GM18907 (cell line): ENCODE measurements around the gene KPNA5.
"Not testable (repeated sequence)": the region's sequence is repeated elsewhere in the genome, so short reads cannot be mapped to it uniquely, and the experiment has no call there.

ENCODE experiments used
- ATAC-seq: cut with Tn5 transposase; IDR thresholded peaks from one replicate; pipeline ENCODE4 v1.9.1; 2021; ENCODE audit warnings: mild to moderate bottlenecking, moderate library complexity; ENCODE audit not compliant: unreplicated experiment

KPNA5 gene

DNA sequence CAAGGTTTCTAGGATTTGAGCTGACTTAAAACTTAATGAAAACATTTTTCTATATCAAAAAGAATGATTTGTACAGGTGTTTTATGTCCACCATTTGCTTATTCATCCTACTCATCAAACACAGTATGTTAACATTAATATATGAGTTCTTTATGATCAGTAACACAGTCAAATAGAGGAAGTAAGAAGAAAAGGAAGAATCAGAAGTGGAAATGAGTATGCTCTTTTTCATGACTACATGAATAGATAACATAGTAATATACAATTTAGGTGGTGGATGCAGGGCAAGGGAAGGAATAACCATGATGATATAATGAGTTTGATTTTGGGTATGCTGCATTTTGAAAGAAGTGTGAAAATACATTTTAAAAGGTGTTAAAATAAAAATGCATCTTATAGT is 16.5 kb downstream of the KPNA5 start:
- peak; percentile 73 for ATAC-seq

DNA sequence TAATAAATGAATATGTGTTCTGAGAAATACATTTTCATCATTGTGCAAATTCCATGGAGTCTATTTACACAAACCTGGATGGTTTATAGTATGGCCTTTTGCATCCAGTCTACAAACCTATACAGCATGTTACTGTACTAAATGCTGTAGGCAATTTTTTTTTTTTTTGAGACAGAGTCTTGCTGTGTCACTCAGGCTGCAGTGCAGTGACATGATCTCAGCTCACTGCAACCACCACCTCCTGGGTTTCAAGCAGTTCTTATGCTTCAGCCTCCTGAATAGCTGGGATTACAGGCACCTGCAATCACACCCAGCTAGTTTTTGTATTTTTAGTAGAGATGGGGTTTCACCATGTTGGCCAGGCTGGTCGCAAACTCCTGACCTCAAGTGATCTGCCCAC is 22.9 kb downstream of the KPNA5 start:
- ATAC-seq = not testable (repeated sequence)

DNA sequence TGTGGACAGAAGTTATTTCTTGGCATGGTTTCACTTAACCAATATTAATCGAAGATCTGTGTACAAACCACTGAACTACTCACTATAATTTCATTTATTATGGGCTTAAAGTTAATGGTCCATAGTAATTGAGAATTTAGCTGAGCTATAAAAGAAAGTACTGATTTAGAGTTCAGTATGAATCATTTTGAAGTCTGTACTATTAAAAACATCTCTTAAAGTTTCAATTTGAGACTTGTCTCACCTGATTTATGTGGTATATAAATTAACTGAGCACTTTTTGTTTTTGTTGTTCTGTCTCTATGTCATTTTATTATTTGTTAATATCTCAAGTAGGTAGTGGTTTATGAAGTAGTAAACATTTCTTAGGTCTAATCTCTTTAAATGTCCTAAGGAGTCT is 24.9 kb downstream of the KPNA5 start:
- no peak for ATAC-seq

DNA sequence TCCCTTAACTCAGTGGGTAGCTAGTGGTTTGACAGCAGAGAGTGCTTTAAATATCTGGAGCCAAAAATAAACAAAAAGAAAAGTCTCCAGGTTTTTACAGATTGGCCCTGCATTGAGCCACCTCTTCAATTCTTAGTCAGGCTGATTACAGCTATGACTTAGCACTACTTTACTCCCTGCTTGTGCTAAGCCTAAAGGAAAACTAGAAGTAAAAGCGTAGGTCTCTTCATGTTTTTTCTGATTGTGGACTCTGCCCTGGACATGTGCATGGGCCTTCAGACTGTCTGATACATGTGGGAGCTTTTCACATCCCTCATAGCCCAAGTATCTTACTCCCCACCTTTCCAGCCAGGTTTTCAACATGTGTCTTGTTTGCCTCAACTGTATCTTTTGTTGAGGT is 33.3 kb downstream of the KPNA5 start:
- ATAC-seq = no peak

DNA sequence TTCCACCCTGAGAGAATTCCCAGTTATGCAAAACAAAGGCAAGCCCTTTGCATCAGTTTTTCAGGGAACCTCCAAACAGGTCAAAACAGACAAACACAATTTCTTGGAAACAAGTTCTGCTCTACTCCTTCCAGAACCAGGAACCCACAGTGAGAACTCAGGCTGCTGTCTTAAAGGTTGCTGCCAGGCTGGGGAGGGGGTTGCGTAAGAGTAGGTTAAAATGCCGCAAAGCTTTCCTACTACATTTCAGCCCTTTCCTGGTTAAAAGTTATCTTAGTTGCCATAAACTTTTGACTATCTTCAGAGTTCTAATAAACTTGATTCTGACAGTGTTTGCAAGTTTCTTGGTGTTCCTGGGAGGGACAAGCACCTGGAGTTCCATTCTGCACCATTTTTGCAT is 33.8 kb downstream of the KPNA5 start:
- ATAC-seq = no peak

DNA sequence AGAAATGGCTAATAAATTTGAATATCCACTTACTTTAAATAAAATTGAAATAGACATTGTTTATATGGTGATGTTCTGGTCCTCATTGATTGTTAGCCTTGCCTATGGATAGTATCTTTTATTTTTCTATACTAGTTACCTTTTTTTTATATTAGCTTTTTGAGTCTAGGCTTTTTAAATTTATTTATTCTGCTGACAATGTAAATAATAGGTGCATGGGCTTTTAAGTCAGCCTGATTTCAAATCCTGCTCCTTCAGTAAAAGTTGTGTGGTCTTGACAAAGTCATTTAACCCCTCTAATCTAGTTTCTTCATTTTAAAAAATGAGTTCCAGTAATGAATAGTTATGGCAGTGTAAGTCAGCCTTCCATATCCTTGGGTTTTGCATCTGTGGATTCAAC is 45.9 kb downstream of the KPNA5 start:
- no peak for ATAC-seq

DNA sequence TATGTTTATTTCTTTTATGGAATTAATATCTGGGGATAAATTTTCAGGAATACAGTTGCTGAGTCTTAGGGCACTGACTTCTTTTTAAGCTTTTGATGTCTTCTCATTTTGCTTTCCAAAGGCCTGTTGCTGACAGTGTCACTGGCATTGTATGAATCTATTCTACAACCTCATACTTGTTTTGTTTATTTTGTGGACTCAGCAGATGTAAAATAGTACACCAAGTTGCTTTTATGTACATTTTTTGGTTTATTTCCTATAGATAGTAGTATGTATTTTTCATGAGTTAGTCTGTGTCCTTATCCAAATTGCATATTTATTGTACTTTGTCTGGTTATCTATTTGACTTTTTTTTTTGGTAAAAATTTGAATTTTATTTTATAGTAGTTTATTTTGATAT is 49.5 kb downstream of the KPNA5 start:
- ATAC-seq = no peak

DNA sequence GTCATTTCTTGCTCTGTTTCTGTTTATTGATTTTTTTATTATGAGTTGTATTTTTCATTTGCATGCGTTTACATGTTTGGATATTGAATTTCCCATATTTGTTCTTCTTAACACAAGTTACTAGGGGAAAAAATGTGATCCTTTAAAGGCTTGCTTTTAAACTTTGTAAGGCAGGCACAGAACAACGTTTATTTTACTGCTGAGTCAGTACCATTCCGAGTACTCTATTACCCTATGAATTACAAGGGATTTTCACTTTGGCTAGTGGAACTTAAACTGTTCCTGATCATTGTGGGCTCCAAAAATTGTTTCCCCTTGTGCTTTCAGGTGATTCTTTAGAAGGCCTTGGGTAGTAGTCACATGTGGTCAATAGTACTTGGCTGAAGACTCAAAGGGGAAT is 56.0 kb downstream of the KPNA5 start:
- ATAC-seq = no peak

DNA sequence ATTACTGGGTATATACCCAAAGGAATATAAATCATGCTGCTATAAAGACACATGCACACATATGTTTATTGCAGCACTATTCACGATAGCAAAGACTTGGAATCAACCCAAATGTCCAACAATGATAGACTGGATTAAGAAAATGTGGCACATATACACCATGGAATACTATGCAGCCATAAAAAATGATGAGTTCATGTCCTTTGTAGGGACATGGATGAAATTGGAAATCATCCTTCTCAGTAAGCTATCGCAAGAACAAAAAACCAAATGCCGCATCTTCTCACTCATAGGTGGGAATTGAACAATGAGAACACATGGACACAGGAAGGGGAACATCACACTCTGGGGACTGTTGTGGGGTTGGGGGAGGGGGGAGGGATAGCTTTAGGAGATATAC is 59.5 kb downstream of the KPNA5 start:
- ATAC-seq = not testable (repeated sequence)

DNA sequence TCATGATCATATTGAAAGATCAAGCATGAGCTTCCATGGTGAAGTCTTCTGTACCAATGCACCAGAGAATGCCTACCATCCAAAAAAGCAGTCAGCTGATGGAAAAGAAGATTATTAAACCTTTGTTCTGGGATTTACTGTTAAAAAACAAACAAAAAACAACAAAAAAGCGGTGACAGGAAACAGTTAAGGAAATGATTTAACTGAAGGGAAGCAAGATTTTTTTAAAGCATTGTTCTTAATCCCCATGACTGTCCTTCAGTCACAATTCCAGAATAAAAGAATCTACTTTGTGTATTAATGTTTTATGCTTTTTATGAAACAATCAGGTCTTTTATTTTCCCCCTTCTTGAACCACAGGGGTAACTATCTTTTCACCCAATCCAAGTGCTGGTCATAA is 60.6 kb downstream of the KPNA5 start:
- no peak for ATAC-seq

DNA sequence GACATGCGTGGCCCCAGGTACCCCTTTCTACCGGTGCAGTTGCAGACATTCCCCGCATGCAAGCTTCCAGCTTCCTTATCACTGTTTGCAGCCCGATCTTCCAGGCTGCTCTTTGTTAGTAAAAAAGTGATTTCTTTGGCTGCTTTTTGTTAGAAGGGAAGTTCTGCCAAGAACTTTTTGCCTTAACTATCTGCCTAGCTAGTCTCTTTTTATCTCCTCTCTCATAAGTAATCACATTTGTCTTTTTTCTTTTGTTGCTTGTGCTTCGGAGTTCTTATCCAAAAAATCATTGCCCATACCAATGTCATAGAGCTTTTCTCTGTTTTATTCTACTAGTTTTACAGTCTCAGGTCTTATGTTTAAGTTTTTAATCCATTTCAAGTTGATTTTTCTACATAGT is 64.2 kb downstream of the KPNA5 start:
- ATAC-seq = no peak

DNA sequence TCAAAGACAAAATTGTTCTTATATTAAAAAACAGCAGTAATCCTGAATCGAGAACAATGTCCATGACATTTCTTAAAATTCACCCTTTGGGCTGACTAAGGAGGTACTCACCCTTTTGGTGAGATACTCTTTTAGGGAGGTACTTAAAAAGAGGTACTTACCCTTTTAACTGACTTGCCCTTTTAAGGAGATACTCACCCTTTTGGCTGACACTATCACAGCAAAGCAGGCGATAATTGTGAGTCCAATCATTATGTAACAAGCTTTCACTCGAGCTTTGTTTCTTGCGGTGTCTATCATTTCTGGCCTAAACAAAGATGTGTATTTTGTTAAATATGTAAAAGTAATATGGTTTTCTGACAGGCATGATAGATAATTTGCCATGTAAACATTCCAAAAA is 80.8 kb downstream of the KPNA5 start:
- no peak for ATAC-seq

DNA sequence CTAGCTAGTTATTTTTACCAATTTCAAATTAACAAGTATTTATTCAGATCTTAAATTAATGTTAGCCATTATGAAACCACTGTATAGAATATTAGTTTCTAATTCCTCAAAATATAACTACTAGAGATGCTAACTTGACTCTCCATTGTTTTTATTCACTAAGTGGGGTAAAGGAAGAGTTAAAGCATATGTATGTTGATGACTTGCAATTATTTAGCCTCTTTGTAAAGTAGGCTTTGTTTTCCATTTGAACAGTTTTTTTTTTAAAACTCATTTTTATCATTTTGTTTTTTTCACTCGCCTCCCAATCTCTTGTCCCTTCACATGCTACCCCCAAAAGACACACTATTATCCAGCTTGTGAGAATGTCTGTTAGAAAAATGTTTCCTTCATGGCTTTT is 81.2 kb downstream of the KPNA5 start:
- no peak for ATAC-seq

DNA sequence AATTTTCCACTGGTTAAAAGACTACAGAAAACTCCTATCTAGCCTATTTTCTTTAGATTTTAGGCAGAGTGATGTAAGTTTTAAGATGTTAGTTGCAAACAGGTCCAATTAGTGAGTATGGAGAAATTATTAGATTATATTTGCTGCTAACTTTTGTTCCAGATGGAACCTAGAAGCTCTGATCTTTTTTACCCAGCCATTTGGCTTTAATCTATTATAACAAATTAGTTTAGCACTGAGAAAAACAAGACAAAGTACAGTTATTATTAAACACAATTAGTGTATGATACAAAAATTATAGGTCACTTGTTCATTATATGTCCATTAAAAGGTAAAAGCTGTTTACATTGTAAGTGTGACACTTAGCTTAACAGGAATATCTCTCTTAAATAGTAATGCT is 82.0 kb downstream of the KPNA5 start:
- no peak for ATAC-seq

DNA sequence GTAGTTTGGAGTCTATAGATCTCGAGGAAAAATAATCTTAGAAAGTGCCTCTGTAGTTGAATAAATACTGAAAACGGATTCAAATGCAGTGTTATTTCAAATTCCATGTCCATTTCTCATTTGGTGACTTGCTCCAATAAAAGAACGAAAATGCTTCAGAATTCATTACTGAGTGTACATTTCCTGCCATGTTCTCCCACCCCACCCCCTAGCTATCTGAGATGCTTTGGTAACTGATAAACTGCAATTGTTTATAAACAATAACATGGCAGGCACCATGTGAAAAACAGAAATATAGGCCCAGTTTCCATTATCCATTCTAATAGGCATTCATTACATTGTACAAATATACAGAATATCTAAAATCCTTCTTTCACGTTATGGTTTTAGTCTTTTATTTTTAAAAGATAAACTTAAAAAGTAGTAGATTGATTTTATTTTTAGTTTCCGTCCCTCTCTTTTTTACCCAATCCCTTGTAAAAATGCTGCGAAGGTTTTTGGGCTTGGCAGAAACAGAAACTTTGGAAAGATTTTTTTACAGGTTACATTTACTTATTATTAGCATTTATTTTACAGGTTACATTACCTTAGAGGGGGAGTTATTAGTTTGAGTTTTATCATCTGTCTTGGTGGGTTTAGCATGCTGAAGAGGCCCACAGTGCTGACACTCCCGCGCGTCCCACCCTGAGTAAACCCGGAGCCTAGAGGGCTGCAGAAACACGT is 83.1 kb downstream of the KPNA5 start:
- no peak for ATAC-seq

DNA sequence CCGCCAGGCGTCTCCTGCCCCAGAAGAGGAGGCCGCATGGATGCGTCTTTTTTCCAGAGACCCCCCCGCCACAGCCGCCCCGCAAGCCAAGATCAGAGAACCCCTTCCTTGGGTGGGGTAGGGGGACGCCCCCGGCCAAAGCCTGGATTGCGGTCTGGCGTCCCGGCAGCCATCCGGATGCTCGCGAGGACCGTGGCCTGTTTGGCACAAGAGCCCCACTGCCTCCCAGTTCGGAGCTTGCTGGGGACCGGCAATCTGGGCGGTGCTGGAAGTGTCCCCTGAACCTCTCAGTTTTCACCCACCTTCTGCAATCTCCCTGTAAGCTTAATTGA is 83.6 kb downstream of the KPNA5 start:
- no peak for ATAC-seq

DNA sequence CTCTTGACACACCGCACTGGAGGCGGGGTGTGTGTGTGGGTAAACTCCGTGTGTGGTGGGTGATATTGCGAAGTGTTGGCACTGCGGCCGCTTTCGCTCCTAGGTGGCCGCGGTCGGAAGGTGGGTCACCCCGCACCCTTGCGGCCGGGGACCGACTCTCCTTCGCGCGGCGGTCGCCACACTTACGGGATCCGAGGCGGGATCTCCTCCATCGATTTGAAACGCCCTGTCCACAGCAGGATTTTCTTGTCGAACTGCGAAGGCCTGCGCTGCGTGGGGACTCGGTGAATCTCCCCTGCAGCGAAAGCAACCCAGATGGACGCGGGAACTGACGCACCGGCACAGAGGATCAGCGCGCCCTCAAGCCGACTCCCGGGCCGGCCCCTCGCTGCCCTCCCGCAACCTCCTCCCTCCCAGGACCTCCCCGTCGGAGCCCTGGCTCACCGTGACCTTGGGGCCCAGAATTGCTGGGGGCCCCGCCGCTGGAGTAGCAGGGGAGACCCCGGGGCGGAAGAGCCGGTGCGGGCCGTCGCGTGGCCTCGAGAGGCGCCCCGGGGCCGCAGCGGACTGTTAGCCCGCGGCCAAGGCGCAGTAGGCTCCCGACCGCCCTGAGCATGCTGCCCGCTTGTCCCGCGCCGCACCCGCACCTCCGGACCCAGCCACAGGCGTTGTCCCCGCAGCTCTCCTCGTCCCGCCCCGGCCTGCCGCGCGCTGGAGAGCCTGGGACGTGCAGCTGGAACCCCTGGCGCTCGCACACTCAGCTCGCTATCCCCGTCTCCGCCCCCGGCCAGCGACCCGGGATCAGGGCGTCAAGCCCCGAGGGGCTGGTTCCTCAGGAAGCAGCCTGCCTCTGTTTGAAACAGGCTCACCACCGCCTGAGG is 84.2 kb downstream of the KPNA5 start, which contains the start of gene FAM162B:
Gene FAM162B (minus strand): TSS at position 759 of the 881 bp plus-strand sequence. CDS start 143 bp downstream, at position 616.
- ATAC-seq = peak; percentile 53

DNA sequence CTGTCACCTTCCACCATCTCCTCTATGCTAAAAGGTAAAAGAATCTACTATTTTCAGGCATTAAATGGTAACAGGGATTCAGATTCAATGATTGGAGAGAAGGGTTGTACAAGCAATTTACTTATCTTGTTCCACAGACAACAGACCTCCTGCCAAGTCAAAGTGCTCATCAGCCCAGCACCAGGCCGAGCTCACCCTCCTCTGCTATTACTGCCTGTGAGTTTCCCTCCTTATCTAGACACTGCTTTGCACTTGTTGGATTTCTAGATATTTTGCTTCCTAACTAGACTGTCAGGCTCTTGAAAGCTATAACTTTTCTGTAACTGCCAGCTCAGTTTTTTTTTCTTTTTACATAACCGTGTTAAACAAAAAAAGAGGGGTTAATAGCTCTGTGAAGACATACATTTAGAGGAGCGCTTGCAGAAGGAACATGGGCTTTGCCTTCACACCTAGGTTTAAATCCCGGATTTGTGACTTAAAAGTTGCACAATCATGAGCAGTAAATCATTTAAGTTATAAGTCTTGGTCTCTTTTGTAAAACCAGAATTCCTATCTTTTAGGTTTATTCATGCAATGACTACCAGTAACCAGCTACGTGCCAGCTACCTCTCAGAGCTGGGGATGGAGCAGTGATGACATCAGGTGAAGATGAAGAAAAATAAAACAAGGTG is 85.6 kb downstream of the KPNA5 start:
- no peak for ATAC-seq

DNA sequence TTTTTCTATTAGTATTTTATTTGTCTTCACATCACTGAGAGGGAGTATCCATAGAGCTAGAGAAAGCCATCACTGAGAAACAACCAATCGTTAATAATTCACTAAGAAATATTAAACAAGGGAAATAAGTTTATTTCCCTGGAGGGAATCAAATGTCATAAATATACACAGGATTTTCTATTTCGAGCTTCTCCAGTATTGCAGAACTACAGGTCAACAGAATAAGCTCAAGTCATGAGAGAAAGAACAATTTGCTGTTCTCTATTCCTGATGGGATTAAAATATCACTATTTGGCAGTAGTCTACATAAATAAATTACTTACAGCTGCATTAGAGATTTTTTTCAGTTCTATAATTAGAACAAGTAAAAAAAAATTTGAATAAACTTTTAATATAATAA is 86.7 kb downstream of the KPNA5 start:
- ATAC-seq = no peak

DNA sequence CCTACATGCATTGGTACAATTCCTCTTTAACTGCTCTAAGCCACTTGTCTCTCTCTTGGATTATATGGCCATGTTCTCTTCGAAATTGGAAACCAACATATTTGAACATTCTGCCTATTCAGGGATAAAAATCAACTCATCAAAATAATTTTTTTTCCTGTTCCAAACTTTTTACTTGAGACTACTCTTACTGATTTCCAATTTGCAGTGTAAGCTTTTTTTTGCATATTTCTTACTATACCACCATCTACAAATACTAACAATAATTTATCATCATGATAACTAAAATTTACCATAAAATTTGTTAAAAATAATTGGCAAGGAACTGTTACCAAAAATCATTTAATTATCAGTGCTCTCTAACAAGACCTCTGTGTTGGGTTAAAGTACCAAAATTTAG is 91.4 kb downstream of the KPNA5 start:
- no peak for ATAC-seq

DNA sequence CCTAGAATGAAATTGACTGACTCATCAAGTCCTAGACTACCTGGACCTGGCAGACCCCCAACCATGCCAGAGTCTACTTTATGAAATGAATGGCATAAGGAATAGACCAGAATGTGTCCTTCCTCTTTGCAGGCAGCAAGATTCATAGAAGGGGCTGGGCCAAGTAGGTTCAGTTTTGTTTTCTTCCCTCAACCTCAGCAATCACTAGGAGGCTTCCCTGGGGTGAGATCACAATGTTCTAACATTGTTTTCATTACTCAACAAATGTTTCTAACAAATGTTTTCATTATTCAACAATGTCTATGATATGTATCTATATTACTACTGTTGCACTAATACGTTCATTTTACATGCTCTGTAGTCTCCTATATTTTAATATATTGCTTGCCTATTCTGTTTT is 92.9 kb downstream of the KPNA5 start:
- no peak for ATAC-seq
